HG03045 (cell line): ENCODE data around the gene PRLH.
"Not testable (repeated sequence)": the region's sequence is repeated elsewhere in the genome, so short reads cannot be mapped to it uniquely, and the experiment has no call there.

ENCODE experiments used
- ATAC-seq: cut with Tn5 transposase; IDR thresholded peaks from one replicate; pipeline ENCODE4 v1.9.1; 2021; ENCODE audit warnings: mild to moderate bottlenecking, moderate library complexity; ENCODE audit not compliant: unreplicated experiment

Gene PRLH

GRCh38 chr2:237577956-237578870, 11.8 kb downstream of the PRLH start:
- ATAC-seq, result no peak

GRCh38 chr2:237581326-237581725, 15.0 kb downstream of the PRLH start:
- ATAC-seq, result no peak

DNA sequence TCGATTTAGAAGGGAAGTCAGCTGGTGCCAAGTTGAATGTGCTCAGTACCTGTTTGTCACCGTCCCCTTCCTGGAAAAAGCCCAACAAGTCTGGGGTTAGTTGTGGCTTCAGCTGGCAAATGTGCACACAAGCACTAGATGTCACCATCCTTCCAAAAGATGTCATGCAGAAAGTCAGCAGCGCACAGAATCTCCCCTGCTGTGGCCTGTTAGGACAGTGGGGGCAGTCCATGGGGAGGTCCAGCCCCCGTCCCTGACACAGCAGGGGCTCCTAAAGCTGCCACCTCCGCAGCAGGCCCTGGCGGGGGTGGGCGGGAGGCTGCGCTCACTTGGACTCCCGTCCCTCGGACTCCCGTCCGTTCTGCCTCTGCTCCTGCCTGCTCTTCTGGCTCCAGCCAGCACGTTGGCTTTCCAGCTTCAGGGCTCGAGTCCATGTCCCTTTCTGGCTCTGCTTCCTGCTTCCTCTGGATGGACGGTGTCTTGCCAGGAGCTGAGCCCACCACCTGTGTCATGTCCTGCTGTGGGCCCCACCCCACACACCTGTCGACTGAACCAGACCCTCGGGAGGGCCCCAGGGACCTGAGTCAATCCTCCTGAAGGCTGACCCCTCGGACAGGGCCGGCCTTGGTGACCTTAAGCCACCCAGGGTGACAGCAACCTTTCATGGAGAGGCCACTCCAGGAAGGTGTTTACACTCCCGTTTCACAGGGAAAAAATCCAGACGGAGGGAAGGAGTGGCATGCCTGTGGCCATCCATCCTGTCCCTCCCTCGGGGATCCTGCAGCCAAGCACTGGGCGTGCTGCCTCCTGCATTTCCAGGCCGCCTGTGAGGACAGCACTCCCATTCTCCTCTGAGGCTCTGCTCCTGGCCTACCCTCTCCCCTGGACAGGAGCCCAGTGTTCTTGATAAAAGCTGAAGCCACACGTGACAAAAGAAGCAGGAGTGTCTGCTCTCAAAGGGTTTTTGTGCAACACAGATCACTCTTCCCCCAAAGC, 15.7 kb downstream of the PRLH start:
- no peak for ATAC-seq

GRCh38 chr2:237583385-237584295, 17.3 kb downstream of the PRLH start:
- no peak for ATAC-seq

DNA sequence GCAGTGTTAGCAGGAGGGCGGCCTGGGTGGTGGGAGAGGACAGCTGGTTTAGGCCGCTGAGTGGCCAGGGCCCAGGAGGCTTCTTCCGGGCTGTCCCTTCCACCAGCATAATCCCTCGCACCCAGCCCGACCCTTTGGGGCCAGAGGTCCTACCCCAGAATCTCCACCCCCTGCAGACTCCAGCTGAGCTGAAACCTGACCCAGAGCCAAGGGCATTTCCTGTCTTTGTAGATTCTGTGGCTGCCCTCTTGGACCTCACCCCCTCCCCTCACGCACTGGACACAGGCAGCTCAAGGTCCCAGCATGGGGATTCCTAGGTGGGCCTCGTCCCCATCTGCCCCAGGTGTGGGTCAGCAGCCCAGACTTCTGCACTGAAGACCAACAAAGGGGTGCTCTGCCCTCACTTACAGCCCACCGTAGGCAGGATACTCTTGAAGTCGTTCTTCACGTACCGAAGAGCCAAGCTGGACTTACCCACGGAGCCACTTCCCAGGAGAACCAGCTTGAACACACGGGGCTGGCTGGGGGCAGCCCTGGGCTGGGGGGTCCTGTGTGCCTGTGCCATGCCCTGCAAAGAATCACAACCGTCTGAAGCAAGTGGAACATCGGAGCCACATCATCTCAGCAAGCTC, 19.3 kb downstream of the PRLH start:
- no peak for ATAC-seq

DNA sequence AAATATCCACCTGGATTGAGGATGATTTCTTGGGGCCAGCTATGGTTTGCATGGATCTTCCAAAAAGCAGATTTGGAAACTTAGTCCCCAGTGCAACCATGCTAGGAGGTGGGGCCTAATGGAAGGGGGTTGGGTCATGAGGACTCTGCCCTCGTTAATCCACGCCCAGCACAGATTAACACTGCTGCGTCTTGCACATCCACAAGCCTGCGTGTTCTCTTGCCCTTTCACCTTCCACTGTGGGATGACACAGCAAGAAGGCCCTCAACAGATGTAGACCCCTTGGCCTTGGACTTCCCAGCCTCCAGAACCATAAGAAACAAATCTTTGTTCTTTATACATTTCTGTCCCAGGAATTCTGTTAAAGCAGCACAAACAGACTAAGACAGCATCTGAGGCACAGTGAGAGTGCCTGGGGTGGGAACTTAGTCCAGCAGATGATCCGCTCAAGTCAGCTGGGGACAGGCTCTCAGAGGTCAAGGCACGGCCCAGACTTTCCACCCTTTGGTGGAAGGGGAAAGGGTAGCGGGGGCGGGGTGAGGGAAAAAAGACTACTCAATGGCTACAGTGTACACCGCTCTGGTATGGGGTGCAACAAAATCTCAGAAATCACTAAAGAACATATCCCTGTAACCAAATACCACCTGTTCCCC, 21.8 kb downstream of the PRLH start:
- no peak for ATAC-seq

DNA sequence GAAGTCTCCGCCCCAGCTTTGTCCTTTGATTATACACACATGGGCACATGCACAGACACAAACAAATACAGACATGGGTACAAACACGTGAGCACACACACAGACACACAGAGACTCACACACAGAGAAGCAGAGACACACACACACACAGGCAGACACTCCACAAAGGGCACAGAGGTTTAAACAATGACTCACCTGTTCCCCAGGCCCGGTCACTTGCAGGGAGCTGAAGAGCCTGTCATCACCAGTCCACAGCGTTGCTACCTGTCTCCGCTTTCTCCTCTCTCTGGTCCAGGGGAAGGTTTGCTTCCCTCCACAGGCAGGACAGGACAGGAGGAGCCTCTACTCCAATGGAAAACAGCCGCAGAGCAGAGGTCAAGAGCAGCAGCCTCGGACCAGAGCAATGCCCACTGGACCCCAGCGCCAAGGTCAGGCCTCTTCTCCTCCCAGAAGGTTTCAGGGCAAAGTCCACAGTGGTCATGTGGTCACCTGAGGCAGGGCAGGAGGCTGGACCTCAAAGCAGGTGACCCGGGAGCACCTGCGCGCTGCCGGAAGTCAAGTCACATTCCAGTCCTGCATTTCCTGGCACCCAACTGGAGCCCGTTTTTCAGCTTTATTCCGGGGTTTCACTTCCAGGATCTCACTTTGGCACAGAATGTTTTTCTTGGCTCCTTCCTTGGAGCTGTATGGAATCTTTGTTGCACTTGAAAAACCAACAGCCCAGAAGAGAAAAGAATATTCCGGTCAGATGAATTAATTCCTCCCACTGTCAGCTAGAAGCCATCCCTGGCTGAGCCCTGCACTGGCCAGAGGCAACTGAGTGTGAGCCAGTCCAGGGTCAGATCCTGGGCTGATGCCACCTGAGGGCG, 24.1 kb downstream of the PRLH start, which contains the start of gene RAB17:
Gene RAB17 (minus strand): TSS at position 463 of the 869 bp plus-strand sequence. CDS start 4,580 bp downstream, outside the sequence.
- no peak for ATAC-seq

- ATAC-seq, result no peak
Measured at GRCh38 chr2:237591141-237591881, 24.9 kb downstream of the PRLH start.

DNA sequence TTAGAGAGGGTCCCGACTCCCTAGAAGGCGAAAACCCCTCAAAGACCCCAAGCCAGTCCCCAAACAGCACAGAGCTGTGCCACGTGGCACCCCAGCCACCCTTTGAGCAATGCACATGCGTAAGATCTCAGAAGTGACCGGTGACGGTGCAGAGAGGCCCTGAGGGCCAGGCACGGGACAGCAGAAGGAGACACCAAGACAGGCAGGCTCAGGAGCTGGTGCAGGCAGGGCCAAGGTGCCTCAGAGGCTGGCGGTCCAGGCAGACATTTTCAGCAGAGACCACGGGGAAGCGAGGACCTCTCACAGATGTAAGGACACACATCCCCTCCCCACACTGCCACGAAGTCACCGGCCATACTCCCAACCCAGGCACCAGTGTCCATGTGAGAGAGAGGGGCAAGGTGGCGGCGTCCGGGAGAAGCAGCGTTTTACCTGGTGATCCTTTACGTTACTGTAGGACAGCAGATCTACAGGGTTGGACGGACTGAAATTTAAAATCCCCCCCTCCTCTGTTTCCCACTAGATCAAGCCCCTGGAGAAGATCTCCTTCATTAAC, 26.1 kb downstream of the PRLH start:
- ATAC-seq, result no peak

- no peak for ATAC-seq
Measured at GRCh38 chr2:237593036-237593435, 26.7 kb downstream of the PRLH start.

DNA sequence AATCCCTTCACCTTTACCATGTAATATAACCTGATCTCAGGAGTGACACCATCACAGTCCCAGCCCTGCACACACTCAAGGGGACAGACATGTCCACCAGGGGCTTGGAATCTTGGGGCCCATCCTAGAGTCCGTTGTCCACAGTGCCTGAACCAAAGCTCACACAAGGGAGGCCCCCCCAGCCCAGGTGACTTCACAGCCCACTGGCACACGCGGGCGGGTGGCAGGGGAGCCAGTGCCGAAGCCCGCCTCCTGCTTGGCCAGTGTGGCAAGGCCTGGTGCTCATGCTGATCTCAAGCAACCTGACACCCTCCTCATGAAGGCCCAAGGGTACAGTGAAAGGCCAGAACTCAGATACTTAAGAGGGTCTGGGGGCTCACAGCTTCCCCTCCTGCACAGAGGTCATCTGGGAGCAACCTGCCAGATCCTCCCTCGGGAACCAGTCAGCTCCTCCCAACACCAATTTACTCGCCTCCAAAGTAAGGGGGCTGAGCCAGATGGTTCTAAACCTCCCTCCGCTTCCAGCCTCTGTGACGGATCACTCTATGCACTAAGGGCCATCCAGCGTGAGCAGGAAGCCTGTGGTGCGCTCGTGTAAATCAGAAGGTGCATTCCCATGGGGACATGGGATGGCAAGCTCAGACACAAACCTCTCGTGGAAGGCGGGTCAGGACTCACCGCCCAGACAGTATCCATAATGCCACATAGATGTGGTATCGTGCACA, 27.4 kb downstream of the PRLH start:
- no peak for ATAC-seq

DNA sequence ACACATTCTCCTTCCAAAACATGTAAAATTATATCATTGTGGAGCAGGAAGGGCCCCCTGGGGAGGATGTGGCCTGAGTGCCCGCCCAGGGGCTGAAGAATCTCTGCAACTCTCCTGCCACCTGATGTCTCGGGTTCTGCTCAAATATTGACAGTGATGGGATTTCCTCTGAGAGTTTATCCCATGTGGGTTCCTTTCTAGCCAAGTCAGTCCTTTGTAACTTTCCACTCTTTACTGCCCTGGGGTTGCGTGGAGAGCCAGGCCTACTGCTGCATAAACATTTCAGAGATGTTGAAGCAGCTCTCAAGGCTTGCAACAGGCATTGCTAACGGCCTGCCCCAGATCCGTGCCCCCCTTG, 28.1 kb downstream of the PRLH start:
- no peak for ATAC-seq

GRCh38 chr2:237595829-237596519, 29.6 kb downstream of the PRLH start:
- ATAC-seq, result not testable (repeated sequence)

DNA sequence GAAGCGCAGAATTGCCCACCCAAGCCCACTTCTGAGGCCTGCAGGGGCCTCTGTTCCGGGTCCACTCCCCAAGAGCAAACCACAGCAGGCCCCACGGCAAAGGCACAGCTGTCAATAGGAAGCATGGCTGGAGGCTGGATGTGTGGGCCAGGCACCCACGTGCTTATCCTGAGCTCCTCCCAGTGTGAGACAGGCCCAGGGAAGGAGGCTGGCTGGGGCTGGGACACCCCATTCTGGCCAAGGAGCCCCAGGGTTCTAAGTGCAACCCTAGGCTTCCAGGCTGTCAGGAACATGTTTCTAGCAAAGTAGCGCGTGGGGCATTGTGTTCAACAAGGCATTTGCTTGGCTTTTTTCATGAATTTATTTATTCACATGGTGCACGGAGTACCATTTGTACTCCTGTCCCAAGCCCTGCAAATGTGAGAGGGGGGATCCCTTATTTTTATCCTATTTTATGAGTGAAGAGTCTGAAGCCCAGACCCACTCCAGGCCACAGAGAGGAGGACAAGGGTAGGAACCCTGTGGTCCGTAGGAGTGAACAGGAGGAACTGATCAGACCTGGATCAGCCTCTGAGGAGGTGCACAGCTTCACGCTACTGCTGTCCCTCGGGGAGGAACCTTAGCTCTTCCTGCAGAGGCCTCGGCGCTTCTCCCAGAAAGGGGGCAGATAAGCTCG, 30.3 kb downstream of the PRLH start:
- no peak for ATAC-seq

GRCh38 chr2:237597196-237598145, 31.1 kb downstream of the PRLH start:
- no peak for ATAC-seq
